Spleen (tissue), 7 donors: ENCODE results near the gene NXPE1.

Experiments
- POLR2A ChIP-seq, 3 donors: fragments of 450-650 bp; IDR thresholded peaks; one replicate each; pipeline ENCODE4 v1.5.1; 2017; ENCODE audit warnings: antibody characterized with exemption in 3 of 3, mild to moderate bottlenecking in 1 of 3
- POLR2AphosphoS5 ChIP-seq, 3 donors: sonication (generic); formaldehyde crosslinking; IDR thresholded peaks; one replicate each; pipeline ENCODE4 v1.5.1; 2017; ENCODE audit warnings: antibody characterized with exemption in 3 of 3
- TF ChIP-seq, protein P1 (sequence below), 11 experiments: fragments of 200-600 bp in 7 of 11; fragments of 450-650 bp in 4 of 11; sonication (generic) in 4 of 11; IDR thresholded peaks in 8 of 11; conservative IDR thresholded peaks in 3 of 11; 1 replicate in 7 of 11; 2 replicates in 4 of 11; pipeline versions ENCODE4 v1.4.0 to v1.8.0; 2016 to 2021; ENCODE audit warnings: antibody characterized with exemption in 11 of 11, inconsistent platforms in 4 of 11, mild to moderate bottlenecking in 1 of 11
- donor health status: DM: no; HTN: no; CAD: no; lungs with moderate emphysema.
- donor health status: DM: no; HTN: no; CAD: no.
- donor health status: DM: no; HTN: no; CAD: no.

DNA sequence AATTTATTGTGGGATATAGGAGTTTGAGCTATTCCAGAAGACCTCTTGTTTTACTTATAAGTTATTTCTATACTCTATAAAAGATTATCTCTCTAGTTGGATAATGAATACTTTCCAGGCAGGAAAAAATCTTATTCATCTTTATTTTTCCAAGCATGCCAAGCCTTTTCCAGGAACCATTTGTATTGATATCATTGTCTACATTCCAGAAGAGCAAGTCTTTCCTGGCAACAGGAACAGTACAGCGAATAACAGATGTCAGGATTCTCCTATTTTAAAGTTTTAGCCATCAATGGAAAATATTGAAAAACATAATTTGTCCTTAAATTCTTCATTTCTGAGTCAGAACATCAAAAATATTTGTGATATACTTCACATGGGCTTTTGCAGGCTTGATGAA, 5.2 kb upstream of the NXPE1 start:
- TF ChIP-seq, protein P1, sequence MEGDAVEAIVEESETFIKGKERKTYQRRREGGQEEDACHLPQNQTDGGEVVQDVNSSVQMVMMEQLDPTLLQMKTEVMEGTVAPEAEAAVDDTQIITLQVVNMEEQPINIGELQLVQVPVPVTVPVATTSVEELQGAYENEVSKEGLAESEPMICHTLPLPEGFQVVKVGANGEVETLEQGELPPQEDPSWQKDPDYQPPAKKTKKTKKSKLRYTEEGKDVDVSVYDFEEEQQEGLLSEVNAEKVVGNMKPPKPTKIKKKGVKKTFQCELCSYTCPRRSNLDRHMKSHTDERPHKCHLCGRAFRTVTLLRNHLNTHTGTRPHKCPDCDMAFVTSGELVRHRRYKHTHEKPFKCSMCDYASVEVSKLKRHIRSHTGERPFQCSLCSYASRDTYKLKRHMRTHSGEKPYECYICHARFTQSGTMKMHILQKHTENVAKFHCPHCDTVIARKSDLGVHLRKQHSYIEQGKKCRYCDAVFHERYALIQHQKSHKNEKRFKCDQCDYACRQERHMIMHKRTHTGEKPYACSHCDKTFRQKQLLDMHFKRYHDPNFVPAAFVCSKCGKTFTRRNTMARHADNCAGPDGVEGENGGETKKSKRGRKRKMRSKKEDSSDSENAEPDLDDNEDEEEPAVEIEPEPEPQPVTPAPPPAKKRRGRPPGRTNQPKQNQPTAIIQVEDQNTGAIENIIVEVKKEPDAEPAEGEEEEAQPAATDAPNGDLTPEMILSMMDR (IDR thresholded peaks at IDR 0.05 in 8 of 11, conservative IDR thresholded peaks at IDR 0.05 in 3 of 11) = no peak
- TF ChIP-seq POLR2A (IDR thresholded peaks at IDR 0.05) = no peak
- no peak for TF ChIP-seq POLR2AphosphoS5 (IDR thresholded peaks at IDR 0.05)
